Stimulated activated CD8-positive, alpha-beta memory T cell treated with anti-CD3 and anti-CD28 coated beads, Interleukin-15, amount 100 ng/mL, for 1 hour (primary cell): ENCODE results near the gene THUMPD3.
A peak's percentile ranks its signal among the peaks of the same experiment; 100 is the strongest.

Experiments used
- DNase-seq: peaks from one replicate; pipeline ENCODE4 v3.0.0-alpha.2; 2020; ENCODE audit warnings: low read depth

The THUMPD3 gene

DNA sequence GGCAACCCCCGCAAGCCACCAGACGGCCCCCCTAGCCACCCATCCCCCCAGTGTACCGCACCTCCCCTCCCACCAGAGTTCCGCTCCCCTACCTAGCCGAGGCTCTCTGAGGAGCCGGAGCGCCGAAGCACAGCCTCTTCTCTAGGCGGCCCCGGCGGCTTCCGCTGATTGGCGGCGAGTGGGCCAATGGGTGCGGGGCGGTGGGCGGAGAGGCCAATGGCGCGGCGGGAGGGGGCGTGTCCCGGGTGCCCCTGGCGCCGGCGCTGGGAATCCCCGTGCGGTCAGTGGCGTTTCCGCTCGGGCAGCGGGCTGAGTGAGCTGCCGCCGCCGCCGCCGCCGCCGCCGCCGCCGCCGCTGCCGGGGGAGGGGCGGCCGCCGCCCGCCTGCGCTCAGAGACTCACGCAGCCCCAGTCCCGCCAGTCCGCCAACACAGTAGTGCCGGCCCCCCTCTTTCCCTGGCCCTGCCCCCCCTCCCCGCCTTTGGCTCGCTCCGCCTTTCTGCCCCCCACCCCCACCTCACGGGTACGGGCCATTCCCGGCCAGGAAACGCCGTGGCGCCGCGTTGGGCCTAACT, 34.6 kb downstream of the THUMPD3 start, which contains the start of gene SETD5:
SETD5 (plus strand) TSS at position 284 of the 574 bp plus-strand sequence. CDS start 31,324 bp downstream, outside the sequence.
- DNase-seq = peak; percentile 98

DNA sequence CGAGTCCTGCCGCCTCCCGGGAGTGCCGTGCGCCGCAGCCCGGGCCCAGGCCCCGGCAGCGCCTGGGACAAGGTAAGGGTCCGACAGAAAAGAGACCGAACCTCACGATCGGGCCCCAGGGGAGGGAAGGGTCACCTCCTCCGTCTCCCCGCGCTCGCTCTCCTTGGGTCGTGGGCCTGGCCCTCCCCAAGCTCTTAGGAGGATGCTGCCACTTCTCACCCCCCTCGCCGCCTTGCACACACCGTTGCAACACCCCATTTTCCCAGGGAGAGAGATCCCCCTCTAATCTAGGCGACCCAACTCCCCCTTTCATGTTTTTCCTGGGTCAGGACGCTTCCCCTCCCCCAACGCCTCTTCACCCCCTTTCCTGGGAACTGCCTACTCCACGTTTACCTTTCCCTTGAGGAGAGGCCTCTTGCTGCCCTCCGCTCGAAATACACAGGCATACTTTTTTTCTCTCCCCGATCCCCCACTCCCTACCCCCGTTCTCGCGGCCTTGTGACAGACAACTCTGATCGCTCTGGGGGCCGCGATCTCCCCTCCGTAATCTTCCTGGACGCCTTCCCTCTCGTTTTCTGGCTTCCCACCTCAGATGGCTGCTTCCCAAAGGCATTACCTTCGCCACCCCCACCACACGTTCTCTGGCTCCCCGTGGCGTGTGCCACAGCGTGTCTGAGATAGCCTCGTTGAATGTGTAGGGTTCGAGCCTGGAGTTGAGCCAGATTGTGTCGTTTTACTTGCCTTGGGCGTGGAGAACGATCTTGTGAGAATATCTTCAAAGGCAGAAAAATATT, 35.2 kb downstream of the THUMPD3 start:
- DNase-seq = no peak

DNA sequence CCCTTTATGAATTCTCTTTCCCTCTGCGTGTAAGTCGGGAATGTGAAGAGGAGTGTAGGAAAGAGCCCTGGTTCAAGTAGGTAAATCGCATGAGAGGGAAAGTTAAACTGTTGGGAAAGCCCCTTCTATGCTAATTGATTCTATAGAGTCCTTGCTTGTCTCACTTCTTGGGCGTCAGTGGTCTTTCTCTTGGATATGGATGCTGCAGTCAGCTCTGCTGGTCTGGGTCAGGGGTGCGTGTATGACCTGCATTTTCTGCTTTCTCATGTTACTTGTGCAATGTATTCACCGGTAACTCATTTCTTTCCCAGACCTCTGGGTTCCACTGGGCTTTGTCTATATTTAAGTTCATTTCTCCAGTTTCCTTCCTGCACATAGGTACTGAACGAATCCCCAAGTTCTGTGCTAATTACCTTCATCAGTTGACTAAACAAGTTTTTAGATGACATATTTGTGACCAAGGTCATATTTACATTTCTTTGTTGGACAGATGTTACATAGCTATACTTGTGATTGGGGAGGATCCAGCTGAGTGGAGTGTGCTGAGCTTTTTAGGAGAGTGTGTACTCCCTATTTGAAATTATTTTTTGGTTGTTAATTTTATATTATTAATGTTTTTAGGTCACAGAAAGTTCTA, 36.0 kb downstream of the THUMPD3 start:
- DNase-seq = no peak

DNA sequence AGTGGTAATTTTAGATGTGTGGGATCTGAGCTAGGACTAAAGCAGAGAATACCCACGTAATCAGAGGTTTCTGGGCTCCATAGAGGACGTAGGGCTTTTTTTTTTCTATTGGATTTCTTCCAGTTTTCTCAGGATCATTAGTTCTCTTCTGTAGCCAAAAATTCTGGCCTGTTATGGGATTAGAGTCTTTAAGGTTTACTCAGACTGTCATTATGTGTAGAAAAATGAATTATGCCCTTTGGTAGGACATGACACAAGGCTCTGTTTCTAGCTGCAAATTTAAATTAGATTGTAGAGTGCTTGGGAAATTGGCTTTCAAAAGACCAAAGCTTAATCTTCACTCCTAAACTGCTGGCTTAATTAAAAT, 36.5 kb downstream of the THUMPD3 start:
- no peak for DNase-seq

DNA sequence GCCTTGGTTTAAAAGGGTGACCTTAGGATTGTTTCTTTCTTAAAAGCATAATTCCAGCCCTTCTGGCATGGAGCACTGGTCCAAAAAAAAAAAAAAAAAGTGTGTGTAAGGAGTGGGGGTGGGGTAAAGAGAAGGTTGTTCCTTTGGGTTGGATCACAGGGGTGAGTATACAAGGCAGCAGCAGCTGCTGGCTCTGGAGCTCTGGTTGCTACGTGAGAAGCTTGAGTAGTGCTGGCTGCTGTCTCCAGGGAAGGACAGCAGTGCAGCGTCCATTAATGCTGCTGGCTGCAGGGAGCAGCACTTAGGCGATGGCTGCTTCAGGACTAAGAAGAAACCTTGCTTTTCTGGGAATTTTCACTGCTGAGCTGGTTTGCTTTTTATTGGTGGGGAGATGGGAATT, 36.9 kb downstream of the THUMPD3 start:
- no peak for DNase-seq

DNA sequence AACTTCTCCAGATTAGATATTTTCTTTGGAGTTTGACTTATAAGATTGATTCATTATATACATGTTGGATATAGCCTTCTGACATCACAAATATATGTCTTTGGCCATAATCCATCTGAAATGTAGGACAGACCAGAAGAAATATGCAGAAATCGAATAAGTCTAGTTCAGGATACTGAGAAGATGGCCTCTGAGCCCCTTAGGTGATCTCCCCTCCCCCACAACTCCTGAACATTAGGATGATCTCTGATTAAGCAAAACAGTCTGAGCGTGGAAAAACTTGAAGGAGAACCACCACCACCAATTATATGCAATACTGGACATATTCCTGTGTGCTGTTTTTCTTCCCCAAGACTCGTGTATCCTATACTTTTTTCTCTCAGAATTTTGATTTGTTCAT, 37.8 kb downstream of the THUMPD3 start:
- DNase-seq = no peak

DNA sequence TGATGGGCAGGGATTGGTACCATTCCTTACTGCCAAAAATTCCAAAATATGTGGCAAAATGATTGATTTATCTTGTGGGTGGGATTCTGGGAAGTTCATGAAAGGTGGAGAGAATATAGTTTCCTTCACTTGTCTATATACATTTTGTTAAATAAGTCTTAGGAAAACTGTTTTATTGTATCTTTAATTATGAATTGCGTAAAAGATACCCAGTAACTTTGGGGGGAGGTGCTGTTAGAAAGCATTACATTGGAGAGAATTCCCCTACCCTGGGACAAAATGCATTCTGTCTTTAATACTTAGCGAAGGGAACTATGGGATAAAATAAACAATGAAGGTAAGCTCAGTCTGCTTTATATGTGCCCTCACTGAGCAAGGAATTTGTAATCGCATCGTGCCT, 39.1 kb downstream of the THUMPD3 start:
- DNase-seq = no peak

DNA sequence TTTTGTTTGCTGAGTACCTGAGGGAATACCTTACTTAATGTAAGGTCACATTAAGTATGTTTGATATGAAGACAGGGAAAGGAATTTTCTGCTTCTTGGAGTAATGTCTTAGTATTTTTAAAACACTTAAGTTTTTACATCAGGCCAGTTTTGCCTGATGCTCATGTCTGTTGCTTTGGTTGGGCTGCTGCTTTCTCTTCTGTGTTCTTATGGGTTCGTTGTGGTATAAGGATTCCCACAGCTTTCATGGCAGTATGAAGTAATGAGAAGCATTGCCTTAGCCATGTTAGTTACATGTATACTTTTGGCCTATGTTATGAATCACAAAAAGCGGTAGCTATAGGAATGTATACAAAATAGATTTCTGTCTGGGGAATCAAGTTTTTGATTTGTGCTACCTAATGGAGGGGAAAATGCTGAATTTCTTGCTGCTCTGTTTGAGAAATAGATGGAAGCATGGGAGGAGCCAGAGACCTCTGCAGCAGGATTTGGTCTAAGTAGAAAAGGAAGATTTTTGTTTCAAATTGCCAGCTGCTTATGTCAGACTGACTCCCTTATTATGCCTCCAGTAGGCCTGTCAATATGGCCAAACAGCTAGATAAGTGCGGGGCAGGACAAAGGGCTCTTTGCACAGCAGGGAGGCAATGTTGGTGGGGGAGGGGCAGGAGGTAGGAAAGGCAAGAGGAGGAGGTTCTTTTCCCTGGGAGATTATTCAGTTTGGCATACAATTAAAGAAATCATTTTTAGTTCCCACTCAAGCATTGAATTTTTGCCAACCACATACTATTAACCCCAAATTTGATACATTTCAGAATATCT, 39.8 kb downstream of the THUMPD3 start:
- DNase-seq = no peak

DNA sequence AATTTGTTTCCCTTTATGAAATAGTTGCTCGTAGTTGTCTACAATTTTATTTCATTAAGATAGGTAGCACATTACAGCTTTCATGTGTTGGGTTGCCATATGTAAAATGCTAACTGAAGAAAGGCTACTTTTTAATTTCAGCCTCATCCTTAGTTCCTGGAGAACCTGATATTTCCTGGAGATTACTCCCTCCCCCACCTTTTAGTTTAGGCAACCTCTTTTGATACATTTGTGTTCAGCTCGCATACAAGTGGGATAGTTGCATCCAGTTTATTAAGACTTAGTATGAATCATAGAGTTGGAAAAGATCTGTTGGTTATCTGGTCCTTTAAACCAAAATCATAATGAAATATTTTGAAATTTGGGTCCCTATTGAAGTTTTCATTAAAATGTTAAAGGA, 40.6 kb downstream of the THUMPD3 start:
- DNase-seq = no peak

DNA sequence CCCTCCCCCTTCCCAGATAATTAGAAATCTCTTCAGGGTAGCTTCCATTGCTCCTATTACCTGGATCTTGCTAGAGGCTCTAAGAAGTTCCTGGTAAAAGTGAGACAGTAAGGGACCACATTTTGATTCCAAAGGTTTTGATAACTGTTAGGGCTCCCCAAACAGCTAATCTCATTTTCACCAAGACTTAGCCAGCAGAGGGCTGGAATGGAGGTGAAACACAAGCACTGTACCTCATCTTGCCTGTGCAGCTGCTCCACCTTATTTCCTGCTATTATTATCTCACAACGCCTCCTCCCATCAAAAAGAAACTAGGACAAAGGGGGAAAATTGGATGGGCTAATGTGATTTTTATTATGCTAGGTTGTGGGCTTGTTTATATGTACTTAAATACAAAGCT, 41.8 kb downstream of the THUMPD3 start:
- DNase-seq = no peak

DNA sequence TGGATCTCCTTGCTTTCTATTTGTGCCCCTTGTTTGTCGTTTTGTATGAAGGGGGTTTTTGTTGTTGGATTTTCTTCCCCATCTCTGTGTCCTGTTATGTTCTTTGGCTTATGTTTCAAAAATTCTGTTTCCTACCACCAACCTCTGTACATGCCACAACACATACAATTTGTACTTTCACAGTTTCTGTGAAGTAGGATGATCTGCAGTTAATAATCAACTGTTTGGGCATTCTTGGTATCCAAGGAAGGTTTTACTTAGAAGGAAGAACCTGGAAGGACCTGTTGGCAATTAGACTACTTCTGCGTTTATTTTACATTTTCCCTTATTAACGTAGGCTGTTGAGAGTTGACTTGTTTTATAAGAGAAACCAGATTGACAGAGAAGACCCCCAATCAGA, 42.9 kb downstream of the THUMPD3 start:
- no peak for DNase-seq

DNA sequence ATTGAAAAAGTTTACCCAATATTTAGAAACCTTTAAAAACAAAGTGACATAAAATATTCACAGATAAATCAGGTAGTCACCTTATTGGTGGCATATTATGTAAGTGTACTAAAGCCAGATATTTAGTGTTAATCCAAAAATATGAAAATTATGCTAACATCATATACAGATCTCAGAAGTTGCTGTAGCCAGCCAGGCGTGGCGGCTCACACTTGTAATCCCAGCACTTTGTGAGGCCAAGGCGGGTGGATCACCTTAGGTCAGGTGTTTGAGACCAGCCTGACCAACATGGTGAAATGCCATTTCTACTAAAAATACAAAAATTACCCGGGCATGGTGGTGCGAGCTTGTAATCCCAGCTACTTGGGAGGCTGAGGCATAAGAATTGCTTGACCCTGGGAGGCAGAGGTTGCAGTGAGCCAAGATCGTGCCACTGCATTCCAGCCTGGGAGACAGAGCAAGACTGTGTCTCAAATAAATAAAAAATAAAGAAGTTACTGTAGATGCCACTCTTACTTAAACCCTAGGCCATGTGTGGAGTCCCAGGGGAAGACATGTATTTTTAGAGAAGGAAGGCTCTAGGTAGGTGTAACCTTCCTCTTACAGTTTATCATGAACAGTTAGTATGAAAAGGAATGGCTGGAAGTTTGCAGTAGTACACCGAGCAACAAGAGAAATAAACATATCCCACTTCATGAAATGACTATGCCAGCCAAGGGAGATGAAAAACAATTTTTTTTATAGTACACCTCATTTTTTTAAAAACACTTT, 44.2 kb downstream of the THUMPD3 start:
- no peak for DNase-seq

DNA sequence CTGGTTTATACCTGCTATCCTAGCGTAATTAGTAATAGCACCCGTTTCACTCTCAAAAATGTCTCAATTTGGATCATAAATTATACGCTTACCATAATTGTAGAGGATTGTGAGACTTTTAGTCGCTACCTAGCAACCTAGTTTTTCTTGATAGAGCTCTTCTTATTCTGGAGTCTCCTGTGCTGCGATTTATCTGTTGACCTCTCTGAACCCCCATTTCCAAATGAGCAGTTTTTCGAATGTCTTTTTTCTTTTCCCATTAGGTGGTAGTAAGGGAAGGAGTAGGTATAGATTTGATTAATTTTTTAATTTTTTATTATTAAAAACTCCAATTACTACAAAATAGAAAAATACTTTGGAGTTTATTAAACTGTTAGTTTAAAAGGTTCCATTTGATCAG, 45.2 kb downstream of the THUMPD3 start:
- DNase-seq = no peak

DNA sequence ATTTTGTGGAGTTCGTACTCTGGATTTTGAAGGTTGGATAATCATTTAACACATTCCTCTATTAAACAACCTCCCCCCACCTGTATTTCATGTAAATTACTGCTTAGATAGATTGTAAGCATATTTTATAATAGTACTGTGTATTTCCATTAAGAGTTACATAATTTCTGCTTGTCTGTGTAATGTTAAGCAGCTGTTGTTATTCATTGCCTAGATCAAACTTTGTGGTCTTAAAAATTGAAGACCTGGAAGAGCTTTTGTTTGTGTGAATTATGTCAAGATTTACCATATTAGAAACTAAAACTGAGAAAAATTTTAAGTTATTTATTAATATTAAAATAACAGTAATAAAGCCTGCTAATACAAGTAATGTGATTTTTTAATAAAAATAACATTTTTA, 45.7 kb downstream of the THUMPD3 start:
- no peak for DNase-seq

DNA sequence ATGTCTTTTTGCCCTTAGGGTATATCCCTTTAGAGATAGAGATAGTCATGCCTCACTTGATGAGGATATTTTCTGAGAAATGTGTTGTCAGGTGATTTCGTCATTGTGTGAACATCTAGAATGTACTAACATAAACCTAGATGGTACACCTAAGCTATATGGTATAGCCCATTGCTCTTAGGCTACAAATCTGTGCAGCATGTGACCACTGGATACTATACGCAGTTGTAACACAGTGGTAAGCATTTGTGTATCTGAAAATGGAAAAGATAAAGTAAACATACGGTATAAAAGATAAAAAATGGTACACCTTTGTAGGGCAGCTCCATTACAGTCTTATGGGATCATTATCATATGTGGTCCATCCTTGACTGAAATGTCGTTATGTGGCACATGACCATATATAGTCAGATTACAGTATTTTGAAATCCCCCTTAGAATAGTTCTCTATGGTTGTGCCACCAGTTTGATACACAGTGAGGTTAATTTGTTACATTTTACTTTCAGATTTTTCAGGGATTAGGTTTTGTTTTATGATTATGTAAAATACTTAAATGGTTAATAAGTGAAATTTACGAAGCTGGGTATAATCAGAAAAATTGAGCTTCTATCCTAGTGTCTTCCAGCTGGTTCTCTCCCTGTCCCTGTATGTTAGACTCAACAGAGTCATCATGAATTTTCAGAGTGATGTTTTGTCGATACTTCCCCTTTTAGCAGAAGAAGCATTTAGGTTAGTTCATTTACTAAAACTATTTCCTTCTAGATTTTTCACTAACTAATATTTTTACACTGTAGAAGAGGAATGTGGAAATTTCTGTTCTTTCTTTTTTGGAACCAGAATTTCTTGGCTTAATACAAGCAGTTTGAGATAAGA, 47.4 kb downstream of the THUMPD3 start:
- DNase-seq = no peak

DNA sequence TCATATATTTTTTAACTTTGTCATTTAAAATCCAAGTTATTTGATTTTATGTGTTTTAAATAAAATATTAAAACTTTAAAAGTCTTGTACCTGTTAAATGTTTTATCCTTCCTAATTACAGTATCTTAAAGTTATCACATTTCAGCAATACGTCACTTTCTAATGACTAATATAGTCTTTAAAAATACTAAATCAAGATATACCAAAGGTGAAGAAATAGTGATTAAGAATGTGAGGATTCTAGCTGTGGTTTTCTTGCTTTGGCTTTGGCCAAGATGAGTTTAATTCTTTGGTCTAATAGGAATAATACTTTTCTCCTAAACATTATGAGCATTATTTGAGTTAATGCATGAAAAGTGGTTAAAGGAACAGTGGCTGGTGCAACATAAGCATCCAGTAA, 48.4 kb downstream of the THUMPD3 start:
- no peak for DNase-seq

DNA sequence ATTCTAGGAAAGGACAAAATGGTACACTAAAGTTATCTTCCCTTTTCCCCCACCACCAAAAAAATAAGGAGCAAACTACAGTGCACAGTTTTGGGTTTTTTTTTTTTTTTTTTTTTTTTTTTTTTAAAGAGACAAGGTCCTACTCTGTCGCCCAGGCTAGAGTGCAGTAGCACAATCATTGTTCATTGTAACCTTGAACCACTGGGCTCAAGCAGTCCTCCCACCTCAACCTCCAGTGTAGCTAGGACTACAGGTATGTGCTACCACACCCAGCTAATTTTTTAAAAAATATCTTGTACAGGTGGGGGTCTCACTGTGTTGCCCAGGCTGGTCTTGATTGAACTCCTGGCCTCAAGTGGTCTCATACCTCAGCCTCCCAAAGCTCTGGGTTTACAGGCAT, 49.4 kb downstream of the THUMPD3 start:
- no peak for DNase-seq

DNA sequence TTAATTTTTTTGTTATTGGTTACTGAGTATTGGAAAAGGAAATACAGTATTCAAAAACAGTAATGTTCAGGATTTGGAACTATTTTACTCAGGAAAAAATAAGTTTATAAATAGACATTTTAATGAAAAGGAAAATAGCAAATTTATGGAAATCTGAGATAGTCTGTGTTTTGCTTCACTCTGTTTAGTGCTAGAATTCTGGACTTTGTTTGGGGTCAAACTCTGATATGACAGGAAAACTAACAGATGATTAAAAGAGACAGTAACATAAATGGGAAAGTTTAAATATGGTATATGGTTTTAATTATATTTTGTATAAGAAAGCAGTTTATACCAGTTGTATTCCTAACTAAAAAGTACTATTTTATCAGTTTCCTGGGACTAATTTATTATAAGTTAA, 52.0 kb downstream of the THUMPD3 start:
- no peak for DNase-seq

DNA sequence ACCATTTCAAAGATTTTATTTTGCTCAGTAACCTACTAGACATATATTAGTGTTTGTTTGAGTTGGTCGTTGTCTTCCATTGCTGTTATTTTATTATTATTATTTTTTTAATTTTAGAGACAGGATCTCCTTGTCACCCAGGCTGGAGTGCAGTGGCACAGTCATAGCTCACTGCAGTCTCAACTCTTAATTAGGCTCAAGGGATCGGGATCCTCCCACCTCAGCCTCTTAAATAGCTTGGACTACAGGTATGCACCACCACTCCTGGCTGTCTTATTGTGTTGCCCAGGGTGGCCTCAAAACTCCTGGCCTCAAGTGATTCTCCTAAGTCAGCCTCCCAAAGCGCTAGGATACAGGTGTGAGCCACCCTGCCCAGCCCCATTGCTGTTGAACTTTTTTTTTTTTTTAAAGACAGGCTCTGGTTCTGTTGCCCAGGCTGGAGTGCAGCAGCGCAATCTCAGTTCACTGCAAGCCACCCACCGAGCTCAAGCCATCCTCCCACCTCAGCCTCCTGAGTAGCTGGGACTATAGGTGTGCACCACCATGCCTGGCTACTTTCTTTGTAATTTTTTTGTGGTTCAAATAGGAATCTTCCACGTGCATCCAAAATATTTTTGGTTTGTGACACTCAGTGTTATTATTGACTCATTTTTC, 52.8 kb downstream of the THUMPD3 start:
- DNase-seq = no peak

DNA sequence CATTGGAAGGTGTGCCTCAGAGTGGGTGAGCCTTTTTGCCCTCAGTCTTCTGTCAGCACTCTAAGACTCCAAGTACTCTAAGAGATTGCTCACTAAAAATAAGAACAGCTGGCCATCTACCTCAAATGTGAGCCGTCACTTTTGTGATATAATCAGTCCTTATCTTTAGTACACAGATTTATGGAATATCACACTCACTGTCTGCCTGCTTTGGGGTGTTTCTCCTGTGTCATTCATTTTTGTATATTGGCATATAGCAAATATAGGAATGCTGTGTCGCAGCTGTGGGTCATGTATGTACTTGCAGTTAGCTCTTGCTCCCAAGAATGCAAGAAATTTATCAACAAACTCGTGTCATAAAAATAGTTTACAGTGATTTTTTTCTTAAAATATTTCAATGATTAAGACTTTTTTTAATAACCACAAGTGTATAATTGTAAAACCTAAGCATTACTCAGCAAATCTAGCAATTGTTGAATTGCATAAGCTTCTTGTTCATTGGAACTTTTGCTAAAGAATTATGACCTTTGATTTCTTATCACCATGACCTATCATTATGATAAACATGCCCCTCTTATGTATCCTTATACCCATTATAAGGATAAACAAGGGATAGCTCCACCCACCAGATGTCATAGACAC, 53.4 kb downstream of the THUMPD3 start:
- DNase-seq = no peak
